ENCODE data around the gene DAD1. TPM values are rescaled to one million over a fixed set of nuclear protein-coding genes. Genes with fewer than 3 reads are reported as not detected.

The DAD1 gene
- total and polyA plus RNA-seq, 2 experiments from 2014 or later = 327 to 463 TPM

GRCh38 chr14:22630066-22630465 lies 41.0 kb upstream of the DAD1 start:
- H3K4me2 ChIP-seq = no peak overlapping the region
- no peaks in the 10 kb centered on the region for H4K20me1 ChIP-seq (ENCODE audit: insufficient read depth, poor library complexity, severe bottlenecking)
- H3K9me3 ChIP-seq (ENCODE audit: low read depth) = no peaks in the 10 kb centered on the region
- WGBS (ENCODE audit: low lambda C conversion rate, missing lambda C conversion rate) = 97% methylated on average over 3 of the region's 3 CpGs
- no peaks in the 10 kb centered on the region for H3K79me2 ChIP-seq
- no peak overlapping the region for H2AFZ ChIP-seq
- no peaks in the 10 kb centered on the region for H3K36me3 ChIP-seq (replicated peaks; ENCODE audit: insufficient read depth, low read depth)
- DNase-seq (ENCODE audit: low spot score) = no peak
- no peaks in the 10 kb centered on the region for H3K4me1 ChIP-seq (ENCODE audit: insufficient read depth)
- H3K27me3 ChIP-seq = no peaks in the 10 kb centered on the region
- H3K4me3 ChIP-seq = no peak overlapping the region
- no peak for TF ChIP-seq EZH2phosphoT487 (IDR thresholded peaks at IDR 0.05; ENCODE audit: low read depth, severe bottlenecking, unreplicated experiment)
- TF ChIP-seq CTCF (IDR thresholded peaks at IDR 0.05; ENCODE audit: poor library complexity) = no peak
- no peak for TF ChIP-seq EZH2 (IDR thresholded peaks at IDR 0.05; ENCODE audit: borderline replicate concordance)
- H3K27ac ChIP-seq = no peak overlapping the region
- H3K9me2 ChIP-seq (replicated peaks; ENCODE audit: insufficient read depth) = no peaks in the 10 kb centered on the region

DNA sequence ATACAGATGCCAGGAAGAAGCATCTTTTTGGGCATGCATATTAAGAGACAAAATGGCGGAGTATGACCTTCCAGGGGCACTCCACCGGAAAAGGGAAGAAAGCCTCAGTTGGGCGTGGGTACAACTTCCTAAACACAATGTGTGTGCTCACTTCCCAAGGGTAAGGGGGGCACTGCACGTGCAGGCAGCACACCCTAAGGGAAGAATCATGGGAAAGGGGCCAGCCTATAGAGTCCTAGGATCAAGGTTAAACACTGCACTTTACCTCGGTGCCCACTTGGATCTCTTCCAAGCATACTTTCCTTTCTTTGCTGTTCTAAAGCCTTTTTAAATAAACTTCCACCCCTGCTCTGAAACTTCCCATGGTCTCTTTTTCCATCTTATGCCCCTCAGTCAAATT lies 40.3 kb upstream of the DAD1 start:
- H3K36me3 ChIP-seq (replicated peaks; ENCODE audit: insufficient read depth, low read depth) = no peaks in the 10 kb centered on the region
- TF ChIP-seq CTCF (IDR thresholded peaks at IDR 0.05; ENCODE audit: poor library complexity) (no peak), EZH2phosphoT487 (IDR thresholded peaks at IDR 0.05; ENCODE audit: low read depth, severe bottlenecking, unreplicated experiment) (no peak), EZH2 (IDR thresholded peaks at IDR 0.05; ENCODE audit: borderline replicate concordance) (no peak)
- no peak overlapping the region for H2AFZ ChIP-seq
- no peak overlapping the region for H3K4me2 ChIP-seq
- 92% methylated on average over 5 of the region's 5 CpGs for WGBS (ENCODE audit: low lambda C conversion rate, missing lambda C conversion rate)
- no peaks in the 10 kb centered on the region for H3K79me2 ChIP-seq
- H3K4me1 ChIP-seq (ENCODE audit: insufficient read depth) = no peaks in the 10 kb centered on the region
- H3K27ac ChIP-seq = no peak overlapping the region
- no peaks in the 10 kb centered on the region for H4K20me1 ChIP-seq (ENCODE audit: insufficient read depth, poor library complexity, severe bottlenecking)
- H3K4me3 ChIP-seq = no peak overlapping the region
- no peaks in the 10 kb centered on the region for H3K27me3 ChIP-seq
- no peak for DNase-seq (ENCODE audit: low spot score)
- no peaks in the 10 kb centered on the region for H3K9me3 ChIP-seq (ENCODE audit: low read depth)
- no peaks in the 10 kb centered on the region for H3K9me2 ChIP-seq (replicated peaks; ENCODE audit: insufficient read depth)

DNA sequence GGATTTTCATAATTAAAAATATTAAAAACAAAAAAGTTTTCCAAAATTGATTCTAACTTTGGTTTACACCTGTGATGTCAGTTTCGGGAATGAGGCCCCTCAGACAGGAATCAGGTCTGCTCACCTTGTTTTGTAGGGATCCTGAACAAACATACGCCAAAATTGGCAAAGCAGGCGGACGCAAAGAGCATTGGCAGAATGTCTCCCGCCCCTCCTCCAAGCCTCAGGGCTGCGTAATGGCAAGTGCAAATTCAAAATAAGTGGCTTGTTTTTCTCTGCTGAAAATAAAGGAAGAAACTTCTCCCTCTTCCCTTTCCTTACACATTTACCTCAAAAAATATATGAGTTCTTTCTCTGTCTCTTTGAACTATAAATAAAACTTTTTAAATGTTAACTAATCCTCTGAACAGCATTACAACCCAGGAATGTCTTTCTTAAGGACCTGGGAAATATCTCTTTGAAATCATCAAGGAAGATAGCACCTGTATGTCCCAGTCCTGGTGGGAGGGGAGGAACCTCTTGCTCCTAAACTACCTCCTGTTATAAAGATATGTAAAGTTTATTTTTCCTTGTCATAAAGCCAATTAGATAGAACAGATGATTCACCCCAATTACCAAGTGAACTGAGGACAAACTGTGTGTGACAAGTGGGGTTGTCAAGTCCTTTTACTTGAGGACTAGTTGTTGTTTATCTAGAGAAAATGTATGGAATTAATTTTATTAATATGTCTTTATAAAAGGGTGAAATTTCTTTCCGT lies 38.7 kb upstream of the DAD1 start:
- no peaks in the 10 kb centered on the region for H3K4me1 ChIP-seq (ENCODE audit: insufficient read depth)
- no peak for DNase-seq (ENCODE audit: low spot score)
- H4K20me1 ChIP-seq (ENCODE audit: insufficient read depth, poor library complexity, severe bottlenecking) = no peaks in the 10 kb centered on the region
- no peaks in the 10 kb centered on the region for H3K9me3 ChIP-seq (ENCODE audit: low read depth)
- 72% methylated on average over 7 of the region's 7 CpGs for WGBS (ENCODE audit: low lambda C conversion rate, missing lambda C conversion rate)
- H3K36me3 ChIP-seq (replicated peaks; ENCODE audit: insufficient read depth, low read depth) = no peaks in the 10 kb centered on the region
- H2AFZ ChIP-seq = no peak overlapping the region
- H3K4me2 ChIP-seq = no peak overlapping the region
- no peaks in the 10 kb centered on the region for H3K27me3 ChIP-seq
- no peaks in the 10 kb centered on the region for H3K9me2 ChIP-seq (replicated peaks; ENCODE audit: insufficient read depth)
- no peak for TF ChIP-seq CTCF (IDR thresholded peaks at IDR 0.05; ENCODE audit: poor library complexity)
- TF ChIP-seq EZH2 (IDR thresholded peaks at IDR 0.05; ENCODE audit: borderline replicate concordance) = no peak
- no peak for TF ChIP-seq EZH2phosphoT487 (IDR thresholded peaks at IDR 0.05; ENCODE audit: low read depth, severe bottlenecking, unreplicated experiment)
- H3K4me3 ChIP-seq = no peak overlapping the region
- no peaks in the 10 kb centered on the region for H3K79me2 ChIP-seq
- H3K27ac ChIP-seq = peak overlapping the region; percentile 29
